Smooth muscle cell (in vitro differentiated cells): Measurements from ENCODE around the gene GJB4. TPM values are rescaled to one million over a fixed set of nuclear protein-coding genes. Genes with fewer than 3 reads are reported as not detected.
A peak's percentile ranks its signal among the peaks of the same experiment; 100 is the strongest.

Experiments
- DNase-seq: peaks from one replicate; lab custom pipeline; 2025; ENCODE audit not compliant: unreplicated experiment; lab: John Stamatoyannopoulos, UW
- H2AFZ ChIP-seq: fragments of 200-600 bp; sonication (generic); 2 replicates; pipeline ENCODE4 v1.6.0; 2016; ENCODE audit warnings: antibody characterized with exemption, low read depth, mild to moderate bottlenecking
- H3F3A ChIP-seq: fragments of 200-600 bp; sonication (generic); 2 replicates; pipeline ENCODE4 v1.6.0; 2017; ENCODE audit warnings: antibody characterized with exemption, low read depth
- H3K27ac ChIP-seq: fragments of 200-600 bp; sonication (generic); 2 replicates; pipeline ENCODE4 v1.5.1; 2016; ENCODE audit warnings: low read depth, mild to moderate bottlenecking
- H3K27me3 ChIP-seq: fragments of 200-600 bp; sonication (generic); 2 replicates; pipeline ENCODE4 v1.6.1; 2016; ENCODE audit warnings: low read depth, mild to moderate bottlenecking
- H3K36me3 ChIP-seq: fragments of 200-600 bp; sonication (generic); 2 replicates; pipeline ENCODE4 v1.5.1; 2016; ENCODE audit warnings: low read depth
- H3K4me1 ChIP-seq: fragments of 200-600 bp; sonication (generic); 2 replicates; pipeline ENCODE4 v1.5.1; 2016; ENCODE audit warnings: low read depth
- H3K4me2 ChIP-seq: fragments of 200-600 bp; sonication (generic); 2 replicates; pipeline ENCODE4 v1.6.0; 2016; ENCODE audit warnings: mild to moderate bottlenecking
- H3K4me3 ChIP-seq: fragments of 200-600 bp; sonication (generic); 2 replicates; pipeline ENCODE4 v1.5.1; 2016; ENCODE audit warnings: mild to moderate bottlenecking
- H3K79me2 ChIP-seq: fragments of 200-600 bp; sonication (generic); 2 replicates; pipeline ENCODE4 v1.6.0; 2016; ENCODE audit warnings: low read depth, mild to moderate bottlenecking
- H3K9ac ChIP-seq: fragments of 200-600 bp; sonication (generic); 2 replicates; pipeline ENCODE4 v1.6.0; 2016; ENCODE audit warnings: low read depth
- H3K9me3 ChIP-seq: fragments of 200-600 bp; sonication (generic); replicated peaks from 2 replicates; pipeline ENCODE4 v1.5.1; 2016; ENCODE audit warnings: low read depth
- H4K20me1 ChIP-seq: fragments of 200-600 bp; sonication (generic); 2 replicates; pipeline ENCODE4 v1.6.0; 2016; ENCODE audit warnings: low read depth
- CTCF ChIP-seq: fragments of 200-600 bp; sonication (generic); IDR thresholded peaks from 2 replicates; pipeline ENCODE4 v1.5.1; 2017; ENCODE audit warnings: borderline replicate concordance, mild to moderate bottlenecking, antibody characterized with exemption; ENCODE audit not compliant: insufficient read depth, poor library complexity, severe bottlenecking
- WGBS: methylation state at CpG from one replicate; pipeline ENCODE4 v1.1.7; 2016; ENCODE audit warnings: low lambda C conversion rate; 5-methylcytosine and 5-hydroxymethylcytosine counted together
- polyA plus RNA-seq: library from polyadenylated mRNA; unstranded; fragments of >200 nt; fragmentation: Nextera tagmentation; extraction: Ambion mirVana; gene quantifications from 2 replicates; pipeline ENCODE4 v1.2.1, GENCODE V29; 2016
- total RNA-seq: library from RNA; depleted of rRNA; stranded (reverse); fragments of >200 nt; gene quantifications from 2 replicates; pipeline ENCODE4 v1.2.3, GENCODE V29; 2014

GJB4 gene
- total and polyA plus RNA-seq, 2 experiments from 2014 or later, result 0.67 TPM; not detected in 1

GRCh38 chr1:34761176-34761761, 1.7 kb downstream of the GJB4 start:
- TF ChIP-seq CTCF, result no peak
- Histone ChIP-seq H3K27me3 (no peaks in the 10 kb centered on the region), H3K4me1 (no peaks in the 10 kb centered on the region), H3K4me2 (no peak overlapping the region), H3K4me3 (no peak overlapping the region), H2AFZ (no peak overlapping the region), H3F3A (no peaks in the 10 kb centered on the region), H3K27ac (no peak overlapping the region), H3K36me3 (no peaks in the 10 kb centered on the region), H3K9ac (no peak overlapping the region), H3K79me2 (no peaks in the 10 kb centered on the region), H4K20me1 (no peaks in the 10 kb centered on the region), H3K9me3 (no peaks in the 10 kb centered on the region)
- WGBS, result 98% methylated on average over 33 of the region's 33 CpGs
- DNase-seq, result no peak

GRCh38 chr1:34761776-34762307, 2.3 kb downstream of the GJB4 start:
- H3K27ac ChIP-seq, result no peak overlapping the region
- no peak for TF ChIP-seq CTCF
- no peak overlapping the region for H3K4me3 ChIP-seq
- no peak for DNase-seq
- H3K27me3 ChIP-seq, result no peaks in the 10 kb centered on the region
- no peaks in the 10 kb centered on the region for H3K79me2 ChIP-seq
- no peaks in the 10 kb centered on the region for H3K36me3 ChIP-seq
- no peaks in the 10 kb centered on the region for H3K9me3 ChIP-seq
- no peaks in the 10 kb centered on the region for H3K4me1 ChIP-seq
- H4K20me1 ChIP-seq, result no peaks in the 10 kb centered on the region
- H3F3A ChIP-seq, result no peaks in the 10 kb centered on the region
- 93% methylated on average over 13 of the region's 13 CpGs for WGBS
- no peak overlapping the region for H2AFZ ChIP-seq
- H3K4me2 ChIP-seq, result no peak overlapping the region
- no peak overlapping the region for H3K9ac ChIP-seq

- Histone ChIP-seq H3K36me3 (no peaks in the 10 kb centered on the region), H3K9me3 (no peaks in the 10 kb centered on the region), H3K4me2 (no peak overlapping the region), H3K4me1 (no peaks in the 10 kb centered on the region), H3F3A (no peaks in the 10 kb centered on the region), H3K4me3 (no peak overlapping the region), H3K79me2 (no peaks in the 10 kb centered on the region), H3K9ac (peak overlapping the region; percentile 20), H4K20me1 (no peaks in the 10 kb centered on the region), H3K27ac (peak overlapping the region; percentile 86), H3K27me3 (no peaks in the 10 kb centered on the region), H2AFZ (no peak overlapping the region)
- DNase-seq, result no peak
- WGBS, result 67% methylated on average over 7 of the region's 7 CpGs
- no peak for TF ChIP-seq CTCF
These were observed 3.1 kb downstream of the GJB4 start for GRCh38 chr1:34762474-34763141.
